ENCODE data around the gene DENND4C.

The DENND4C gene

DNA sequence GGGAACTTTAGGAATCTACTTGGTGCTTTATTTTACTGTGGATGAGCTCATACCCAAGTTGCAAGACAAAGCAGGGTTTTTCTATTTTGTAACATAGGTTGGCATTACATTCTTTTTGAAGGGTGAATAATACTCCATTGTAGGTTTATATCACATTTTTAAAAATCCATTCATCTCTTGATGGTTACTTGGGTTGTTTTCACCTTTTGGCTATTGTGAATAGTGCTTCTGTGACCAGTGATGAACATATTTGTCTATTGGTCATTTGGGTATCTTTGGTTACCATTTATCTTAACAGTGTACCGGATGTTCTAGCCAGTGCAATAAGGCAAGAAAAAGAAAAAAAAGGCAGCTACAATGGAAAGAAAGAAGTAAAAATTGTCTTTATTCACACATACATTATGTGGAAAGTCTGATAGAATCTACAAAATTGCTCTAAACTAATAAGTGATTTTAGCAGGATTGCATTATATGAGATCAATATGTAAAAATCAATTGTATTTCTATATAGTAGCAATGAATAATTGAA lies 40.0 kb downstream of the DENND4C start:
- no peak for DNase-seq

- DNase-seq = no peak
These were observed 40.6 kb downstream of the DENND4C start for GRCh38 chr9:19271081-19271480.

GRCh38 chr9:19281801-19282200 lies 51.3 kb downstream of the DENND4C start:
- DNase-seq = no peak

DNA sequence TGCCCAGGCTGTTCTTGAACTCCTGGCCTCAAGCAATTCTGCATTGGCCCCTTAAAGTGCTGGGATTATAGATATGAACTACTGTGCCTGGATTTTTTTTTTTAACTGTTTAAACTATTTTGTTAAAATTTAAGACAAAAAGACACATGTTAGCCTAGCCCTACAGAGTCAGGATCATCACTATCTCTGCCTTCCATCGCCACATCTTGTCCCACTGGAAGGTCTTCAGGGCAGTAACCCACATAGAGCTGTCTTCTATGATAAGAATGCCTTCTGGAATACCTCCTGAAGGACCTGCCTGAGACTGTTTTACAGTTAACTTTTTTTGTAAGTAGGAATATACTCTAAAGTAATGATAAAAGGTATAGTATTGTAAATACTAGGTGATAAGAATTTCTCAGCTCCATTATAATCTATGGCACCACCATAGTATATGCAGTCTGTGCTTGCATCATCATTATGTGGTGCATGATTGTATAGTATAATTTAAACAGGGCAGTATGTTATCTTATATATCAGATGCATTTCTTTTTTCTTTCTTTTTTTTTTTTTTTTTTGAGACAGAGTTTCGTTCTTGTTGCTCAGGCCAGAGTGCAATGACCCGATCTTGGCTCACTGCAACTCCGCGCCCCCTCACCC lies 52.7 kb downstream of the DENND4C start:
- DNase-seq = no peak

DNA sequence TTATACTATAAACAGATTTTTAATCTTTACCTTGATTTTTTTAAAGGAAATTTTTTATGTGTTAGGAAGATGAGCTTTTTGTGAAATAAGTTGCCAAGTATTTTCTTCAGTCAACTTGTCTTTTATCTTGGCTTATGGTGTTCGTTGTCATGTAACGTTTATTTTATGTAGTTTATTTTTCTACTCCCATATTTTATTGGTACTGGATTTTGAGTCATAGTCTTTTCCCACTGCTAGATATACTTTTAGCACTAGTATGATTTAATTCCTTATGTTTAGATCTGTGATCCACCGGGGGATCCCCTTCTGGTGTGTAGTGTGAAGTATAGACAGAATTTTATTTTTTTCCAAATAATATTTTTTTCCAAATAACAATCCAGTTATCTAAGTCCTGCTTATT lies 54.2 kb downstream of the DENND4C start:
- DNase-seq = no peak

- DNase-seq = no peak
These were observed 56.2 kb downstream of the DENND4C start for GRCh38 chr9:19286634-19287188.

DNA sequence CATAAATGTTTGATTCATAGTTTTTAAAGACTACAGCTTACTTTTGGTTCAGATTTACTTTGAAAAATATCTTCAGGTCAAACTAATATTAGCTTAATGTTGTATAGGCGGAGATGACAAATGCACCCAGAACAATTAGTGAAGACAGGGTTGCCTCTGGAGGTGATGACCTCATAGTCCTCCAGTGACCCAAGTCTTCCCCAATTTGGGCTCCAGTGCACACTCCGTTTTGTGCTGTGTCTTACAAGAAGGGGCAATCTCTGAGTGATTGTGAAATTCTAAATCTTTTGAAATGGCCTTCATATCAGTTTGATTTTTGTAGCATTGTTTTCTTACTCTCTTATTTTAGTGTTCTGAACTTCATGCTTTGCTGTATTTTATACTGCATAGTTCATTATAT lies 57.6 kb downstream of the DENND4C start:
- DNase-seq = no peak

GRCh38 chr9:19290103-19290502 lies 59.6 kb downstream of the DENND4C start:
- no peak for DNase-seq

GRCh38 chr9:19294219-19294618 lies 63.7 kb downstream of the DENND4C start:
- DNase-seq = no peak

DNA sequence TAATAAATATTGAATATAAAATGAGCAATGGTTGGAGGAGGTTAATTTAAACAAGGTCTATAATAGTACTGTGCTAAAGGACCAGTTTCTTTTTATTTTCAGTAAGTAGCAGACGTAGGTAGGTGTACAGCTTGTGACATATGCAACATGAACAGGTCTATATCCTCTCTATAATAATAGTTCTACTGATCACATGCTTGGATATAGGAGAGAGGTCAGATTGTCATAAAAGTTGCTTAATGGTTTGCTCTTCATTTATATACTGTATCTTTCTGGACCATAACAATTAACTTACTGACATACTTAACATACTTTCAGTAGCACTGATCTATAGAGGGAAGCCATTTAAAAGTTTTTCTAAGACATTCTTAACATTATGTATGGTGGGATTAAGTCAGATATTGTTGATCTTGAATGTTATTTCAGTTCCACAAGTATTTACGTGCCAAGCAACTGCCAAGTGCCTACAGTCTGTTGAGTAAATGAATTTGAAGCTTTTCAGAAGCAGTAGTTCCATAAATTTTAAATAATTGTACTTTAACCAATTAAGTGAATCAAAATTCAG lies 68.0 kb downstream of the DENND4C start:
- DNase-seq = no peak

DNA sequence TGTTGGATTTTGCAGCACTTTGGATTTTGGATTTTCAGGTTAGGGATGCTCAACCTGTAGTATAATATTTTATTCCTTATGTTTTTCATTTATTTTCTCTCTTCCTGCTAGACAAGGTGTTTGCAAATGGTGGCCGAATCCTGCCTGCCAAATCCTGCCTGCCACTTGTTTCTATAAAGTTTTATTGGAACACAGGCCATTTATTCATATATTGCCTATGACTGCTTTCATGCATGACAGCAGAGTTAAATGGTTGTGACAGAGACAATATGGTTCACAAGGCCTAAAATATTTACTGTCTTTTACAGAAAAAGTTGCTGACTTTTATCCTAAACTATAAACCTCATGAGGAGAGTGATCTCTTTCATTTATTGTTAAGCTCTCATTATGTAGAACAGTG lies 72.7 kb downstream of the DENND4C start:
- DNase-seq = no peak

- no peak for DNase-seq
These were observed 76.1 kb downstream of the DENND4C start for GRCh38 chr9:19306568-19306967.

GRCh38 chr9:19310246-19310645 lies 79.8 kb downstream of the DENND4C start:
- DNase-seq = no peak

GRCh38 chr9:19313573-19313972 lies 83.1 kb downstream of the DENND4C start:
- no peak for DNase-seq

DNA sequence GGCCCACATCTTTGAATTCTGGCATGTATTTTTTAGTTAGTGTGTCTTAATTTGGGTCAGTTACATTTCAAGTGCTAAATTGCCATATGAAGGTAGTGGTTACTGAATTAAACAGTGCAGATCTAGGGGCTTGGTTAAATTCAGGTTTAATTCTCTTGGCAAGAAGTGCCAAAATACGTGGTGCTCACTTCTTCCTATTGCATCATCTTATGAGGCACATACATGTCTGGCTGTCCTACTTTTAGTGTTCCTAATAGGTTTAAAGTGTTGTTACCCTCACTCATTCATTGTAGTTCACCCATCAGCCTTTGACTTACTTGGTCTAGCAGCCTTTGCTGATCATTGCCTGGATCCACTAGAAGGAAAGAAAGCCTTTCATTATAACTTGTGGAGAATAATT lies 90.0 kb downstream of the DENND4C start:
- DNase-seq = no peak

DNA sequence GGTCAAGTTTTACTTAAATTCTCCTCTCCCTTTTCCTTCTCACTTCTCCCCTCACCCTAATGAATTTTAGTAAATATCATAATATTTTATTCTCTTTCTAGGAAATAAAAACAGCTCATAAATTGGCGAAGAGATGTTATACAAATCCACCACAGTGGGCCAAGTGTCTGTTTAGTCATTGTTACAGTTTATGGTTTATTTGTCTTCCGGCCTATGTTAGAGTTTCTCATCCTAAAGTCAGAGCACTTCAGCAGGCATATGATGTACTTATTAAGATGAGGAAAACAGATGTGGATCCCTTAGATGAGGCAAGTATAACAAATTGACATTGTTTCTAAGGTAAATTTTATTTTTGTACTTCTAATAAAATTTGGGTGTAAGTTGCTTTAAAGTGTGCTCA lies 101.4 kb downstream of the DENND4C start:
- no peak for DNase-seq

DNA sequence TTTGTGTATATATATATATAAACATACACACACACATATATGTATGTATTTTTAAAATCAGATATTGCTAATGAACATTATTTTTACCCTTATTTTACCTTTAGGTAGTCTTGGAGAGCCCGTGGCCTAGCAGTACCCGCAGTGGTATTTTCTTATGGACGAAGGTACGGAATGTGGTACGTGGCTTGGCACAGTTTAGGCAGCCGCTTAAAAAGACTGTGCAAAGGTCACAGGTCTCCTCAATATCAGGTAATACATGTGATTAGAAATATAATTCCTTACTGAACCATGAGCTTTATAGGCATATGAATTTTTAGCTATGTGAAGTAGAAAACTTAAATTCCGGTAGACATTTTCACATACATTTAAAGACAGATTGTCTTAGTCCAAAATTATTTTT lies 105.7 kb downstream of the DENND4C start:
- DNase-seq = no peak

- DNase-seq = no peak
These were observed 112.5 kb downstream of the DENND4C start for GRCh38 chr9:19342947-19343346.

DNA sequence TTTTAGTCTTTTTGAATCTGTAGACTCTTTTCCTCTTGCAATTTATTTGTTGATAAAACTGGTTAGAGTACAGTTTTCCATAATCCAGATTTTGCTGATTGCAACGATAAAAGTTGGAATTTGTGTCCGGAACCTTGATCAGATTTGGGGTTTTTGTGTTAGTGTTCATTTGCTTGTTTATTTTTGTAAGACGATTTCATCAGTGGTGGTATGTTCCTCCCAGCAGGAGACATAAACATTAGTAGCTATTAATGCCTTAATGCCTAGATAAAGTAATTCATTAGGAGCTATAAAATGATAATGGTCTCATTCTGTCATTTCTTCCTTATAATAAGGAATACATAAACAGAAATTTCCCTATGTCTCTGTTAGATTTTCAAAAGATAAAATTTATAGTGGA lies 128.2 kb downstream of the DENND4C start:
- no peak for DNase-seq

DNA sequence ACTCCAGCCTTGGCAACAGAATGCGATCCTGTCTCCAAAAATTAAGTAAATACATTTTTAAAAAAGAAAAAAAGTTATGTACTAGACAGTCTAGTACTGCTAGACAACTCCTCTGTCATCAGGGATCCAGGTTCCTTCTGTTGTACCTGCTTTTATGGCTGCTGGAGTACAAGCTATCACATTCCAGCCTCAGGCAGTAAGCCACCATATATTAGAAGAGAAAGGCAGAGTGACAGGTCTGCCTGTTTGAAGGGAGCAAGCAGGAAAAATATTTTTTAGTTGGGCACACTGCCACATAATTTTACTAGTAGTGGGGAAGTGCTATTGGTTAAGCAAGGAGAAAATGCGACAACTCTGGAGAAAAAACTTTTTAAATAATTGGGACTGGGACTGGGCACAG lies 138.6 kb downstream of the DENND4C start:
- no peak for DNase-seq

GRCh38 chr9:19371942-19372341 lies 141.4 kb downstream of the DENND4C start:
- no peak for DNase-seq

- no peak for DNase-seq
These were observed 142.1 kb downstream of the DENND4C start for GRCh38 chr9:19372567-19372966.

DNA sequence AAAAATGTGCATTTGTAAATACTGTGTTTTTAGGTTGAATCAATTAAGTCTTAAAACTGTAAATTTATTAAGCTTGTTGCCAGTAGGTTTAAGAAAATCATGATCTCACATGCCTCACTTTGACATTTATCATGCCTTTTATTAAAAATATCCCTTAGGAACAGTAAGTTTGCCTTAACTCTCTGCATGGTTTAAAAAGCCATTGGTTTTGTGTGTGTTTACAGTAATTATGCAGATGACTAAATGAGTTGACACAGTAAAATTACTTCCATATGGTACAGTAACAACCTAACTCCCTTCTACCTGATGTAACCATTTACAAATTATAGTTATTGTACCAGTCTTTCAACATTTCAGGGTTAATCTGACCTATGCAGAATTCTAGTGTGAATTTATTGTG lies 143.0 kb downstream of the DENND4C start:
- DNase-seq = no peak

DNA sequence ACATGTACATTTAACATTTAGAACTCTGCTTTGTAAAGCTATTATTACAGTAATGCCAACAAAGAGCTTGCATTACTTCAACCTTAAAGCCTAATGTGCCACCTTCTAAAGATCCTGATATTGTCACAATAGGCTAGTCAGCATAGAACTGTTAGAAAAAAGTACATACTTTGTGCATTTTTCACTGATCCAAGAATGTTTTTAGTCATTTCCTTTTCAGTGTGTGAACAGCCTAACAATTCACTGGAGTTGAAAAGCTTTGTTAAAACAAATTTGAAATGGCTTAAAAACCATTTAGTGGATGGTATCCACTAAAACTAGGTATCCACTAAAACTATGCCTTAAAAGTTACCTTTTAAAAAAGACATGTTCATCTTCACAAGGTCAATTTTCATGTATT lies 145.0 kb downstream of the DENND4C start:
- no peak for DNase-seq

DNA sequence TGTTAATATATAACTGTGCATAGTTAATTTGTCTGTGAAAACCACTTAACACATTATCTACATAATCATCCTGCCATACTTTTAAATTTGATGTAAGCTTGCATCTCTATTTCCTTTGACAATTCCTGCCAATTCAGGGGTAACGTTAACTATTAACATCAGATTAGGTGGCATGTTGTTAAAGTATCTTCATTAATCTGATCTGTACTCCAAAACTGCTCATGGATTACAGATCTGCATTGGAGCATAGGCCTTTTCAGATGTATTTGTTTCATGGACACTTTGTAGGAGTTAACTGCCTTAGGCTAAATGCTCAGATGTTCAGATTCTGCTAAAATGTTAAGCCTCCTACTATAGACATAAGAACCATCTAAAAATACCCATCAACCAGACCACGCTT lies 146.4 kb downstream of the DENND4C start:
- DNase-seq = no peak

Measured in activated naive CD4-positive, alpha-beta T cell treated with anti-CD3 and anti-CD28 coated beads, Interleukin-2, amount 50 U/mL, for 16 hours (primary cell).